GM11168 (cell line): ENCODE data around the gene RBM3.
"Not testable (repeated sequence)": the region's sequence is repeated elsewhere in the genome, so short reads cannot be mapped to it uniquely, and the experiment has no call there.

ENCODE experiments used
- in situ Hi-C: fragments of 300-500 bp; cut with MboI; formaldehyde crosslinking; loops from one replicate; pipeline ENCODE4 v1.12.0; 2022; ENCODE audit warnings: low sequenced_read_pairs; ENCODE audit not compliant: unreplicated experiment

RBM3 gene

GRCh38 chrX:48574270-48575266 lies at the start of gene RBM3:
RBM3 (plus strand) TSS chrX:48574484; CDS start chrX:48575181, 697 bp downstream.
- in situ Hi-C loops = no loop called here

GRCh38 chrX:48525853-48526252 lies 48.4 kb upstream of the RBM3 start:
- in situ Hi-C loops = not testable (repeated sequence)

DNA sequence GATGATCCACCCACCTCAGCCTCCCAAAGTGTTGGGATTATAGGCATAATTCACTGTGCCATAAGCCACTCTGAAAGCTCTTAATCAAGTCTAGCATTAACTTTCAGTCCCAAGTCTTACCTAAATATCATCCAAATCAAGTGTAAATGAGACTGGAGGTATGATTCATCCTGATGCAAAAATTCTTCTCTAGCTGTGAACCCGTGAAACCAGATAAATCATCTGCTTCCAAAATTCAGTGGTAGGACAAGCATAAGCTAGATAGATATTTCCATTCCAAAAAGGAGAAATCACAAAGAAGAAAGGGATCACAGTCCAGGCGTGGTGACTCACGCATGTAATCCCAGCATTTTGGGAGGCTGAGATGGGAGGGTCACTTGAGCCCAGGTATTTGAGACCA lies 43.5 kb upstream of the RBM3 start:
- in situ Hi-C loops = no loop called here

DNA sequence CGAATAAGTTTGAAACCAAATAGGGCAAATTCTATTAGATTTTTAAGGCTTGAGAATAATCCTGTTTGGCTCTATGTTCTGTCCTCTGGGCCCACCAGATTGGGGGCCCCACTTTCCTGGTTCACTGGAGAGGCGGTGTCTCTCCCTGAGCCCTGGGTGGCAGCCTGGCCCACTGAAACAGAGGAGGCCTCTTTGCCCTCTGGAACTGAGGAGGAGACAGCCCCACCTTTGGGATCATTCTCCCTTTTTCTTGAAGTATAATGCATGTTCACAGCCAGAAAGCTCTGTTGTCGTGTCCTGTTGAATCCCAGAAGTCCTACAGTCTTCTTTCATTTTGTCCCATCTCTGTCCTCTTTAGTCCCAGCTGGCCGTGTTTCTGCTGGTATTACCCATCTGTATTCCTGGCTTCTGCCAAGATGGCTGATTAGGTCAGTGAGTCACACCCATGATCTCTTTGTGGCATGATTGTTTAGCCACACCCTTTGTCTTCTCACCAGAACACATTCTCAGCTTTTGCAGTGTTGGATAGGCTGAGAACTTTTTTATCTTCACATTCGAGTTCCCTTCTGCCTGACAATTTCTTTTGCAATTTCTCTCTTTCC lies 42.8 kb upstream of the RBM3 start:
- in situ Hi-C loops = no loop called here

DNA sequence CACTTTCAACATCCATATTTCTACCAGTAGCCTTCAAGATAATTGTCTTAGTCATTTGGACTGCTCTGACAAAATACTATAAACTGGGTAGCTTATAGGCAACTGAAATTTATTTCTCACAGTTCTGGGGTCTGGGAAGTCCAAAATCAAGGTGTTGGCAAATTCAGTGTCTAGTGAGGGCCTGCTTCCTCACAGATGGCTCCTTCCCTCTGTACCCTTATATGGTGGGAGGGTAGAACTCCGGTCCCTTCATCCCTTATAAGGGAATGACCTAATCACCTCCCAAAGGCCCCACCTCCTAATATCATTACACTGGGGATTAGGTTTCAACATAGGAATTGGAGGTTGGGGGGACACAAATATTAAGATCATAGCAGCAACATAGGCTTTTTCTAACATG lies 42.1 kb upstream of the RBM3 start:
- in situ Hi-C loops = no loop called here

- in situ Hi-C loops = no loop called here
Observed at GRCh38 chrX:48533165-48533564, 41.1 kb upstream of the RBM3 start.

- in situ Hi-C loops = no loop called here
Observed at GRCh38 chrX:48538641-48539344, 35.5 kb upstream of the RBM3 start.

GRCh38 chrX:48539345-48540027 lies 34.8 kb upstream of the RBM3 start, which contains the start of gene TBC1D25:
TBC1D25 (plus strand) TSS chrX:48539714; CDS start chrX:48539798, 84 bp downstream.
- in situ Hi-C loops = no loop called here

DNA sequence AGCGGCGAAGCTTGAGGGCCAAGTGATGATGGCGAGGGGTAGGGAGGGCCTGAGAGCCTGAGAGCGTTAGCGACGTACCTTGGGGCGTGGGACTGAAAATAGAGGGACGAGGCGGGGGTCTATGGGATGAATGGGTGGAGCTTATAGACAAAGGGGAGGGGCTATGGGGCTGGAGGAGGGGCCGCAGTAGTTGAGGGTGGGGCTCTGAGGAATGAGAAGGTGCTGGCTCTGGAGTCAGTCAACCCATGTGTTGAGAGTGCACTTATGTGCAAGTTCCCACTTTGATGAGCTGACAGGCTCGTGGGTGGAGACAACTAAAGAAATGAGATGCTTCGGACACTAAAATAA lies 34.3 kb upstream of the RBM3 start:
- in situ Hi-C loops = no loop called here

GRCh38 chrX:48540480-48540879 lies 33.8 kb upstream of the RBM3 start:
- in situ Hi-C loops = no loop called here

GRCh38 chrX:48541140-48541814 lies 33.0 kb upstream of the RBM3 start:
- in situ Hi-C loops = no loop called here

DNA sequence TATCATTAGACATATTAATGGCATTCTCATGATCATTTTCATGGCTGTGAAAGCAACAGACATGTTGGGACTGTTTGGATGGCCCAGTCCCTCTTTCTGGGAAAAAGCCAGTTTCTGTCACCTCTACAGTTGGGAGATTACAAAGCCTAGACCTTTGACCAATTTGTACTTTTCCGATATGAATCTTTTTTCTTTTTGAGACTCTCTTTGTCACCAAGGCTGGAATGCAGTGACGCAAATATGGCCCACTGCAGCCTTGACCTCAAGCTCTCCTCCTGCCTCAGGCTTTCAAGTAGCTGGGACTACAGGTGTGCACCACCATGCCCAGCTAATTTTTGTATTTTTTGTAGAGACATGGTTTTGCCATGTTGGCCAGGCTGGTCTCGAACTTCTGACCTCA lies 25.4 kb upstream of the RBM3 start:
- in situ Hi-C loops = no loop called here

GRCh38 chrX:48555731-48556325 lies 18.5 kb upstream of the RBM3 start:
- in situ Hi-C loops = not testable (repeated sequence)

DNA sequence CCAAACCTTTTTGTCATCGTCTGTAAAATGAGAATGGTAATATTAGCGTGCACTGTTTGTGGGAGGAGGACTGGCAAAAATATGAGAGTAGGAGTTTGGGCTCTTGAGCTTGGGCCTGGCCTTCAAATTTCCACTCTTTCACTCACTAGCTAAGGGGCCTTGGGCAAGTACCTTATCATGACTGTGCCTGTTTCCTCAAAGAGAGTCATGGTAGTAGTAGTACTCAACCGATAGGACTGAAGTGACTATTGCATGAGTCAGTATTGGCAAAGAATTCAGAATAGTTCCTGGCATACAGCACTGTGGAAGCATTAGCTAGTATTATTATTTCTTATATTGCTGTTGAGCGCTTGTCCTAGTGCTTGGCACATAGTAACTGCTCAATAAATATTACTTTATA lies 16.0 kb upstream of the RBM3 start:
- in situ Hi-C loops = no loop called here

- in situ Hi-C loops = no loop called here
Observed at GRCh38 chrX:48559636-48560035, 14.6 kb upstream of the RBM3 start.

- in situ Hi-C loops = no loop called here
Observed at GRCh38 chrX:48560056-48560455, 14.2 kb upstream of the RBM3 start.

DNA sequence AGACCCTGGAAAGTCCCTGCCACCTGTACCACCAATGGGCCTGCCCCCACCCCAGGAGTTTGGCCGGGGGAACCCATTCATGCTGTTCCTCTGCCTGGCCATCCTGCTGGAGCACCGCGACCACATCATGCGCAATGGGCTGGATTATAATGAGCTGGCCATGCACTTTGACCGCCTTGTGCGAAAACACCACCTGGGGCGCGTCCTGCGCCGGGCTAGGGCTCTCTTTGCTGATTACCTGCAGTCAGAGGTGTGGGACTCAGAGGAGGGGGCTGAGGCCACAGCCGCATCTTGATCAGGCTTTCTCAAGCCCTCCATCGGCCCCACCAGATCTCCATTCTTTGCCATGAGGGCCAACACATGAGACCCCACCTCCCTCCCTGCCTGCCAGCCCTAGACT lies 13.6 kb upstream of the RBM3 start:
- in situ Hi-C loops = no loop called here

GRCh38 chrX:48569958-48570357 lies 4.3 kb upstream of the RBM3 start:
- in situ Hi-C loops = no loop called here

GRCh38 chrX:48573690-48574269 lies 504 bp upstream of the RBM3 start:
- in situ Hi-C loops = no loop called here
